Astrocyte of the spinal cord (primary cell): ENCODE data around the gene CDADC1.

Experiments
- DNase-seq: peaks from one replicate; pipeline ENCODE4 v3.0.0; 2011; ENCODE audit warnings: low read depth, low spot score
- H3K4me3 ChIP-seq: 2 replicates; pipeline ENCODE4 v1.5.1; 2011; ENCODE audit warnings: low read depth, mild to moderate bottlenecking, low read length, moderate library complexity
- CTCF ChIP-seq: IDR thresholded peaks from 2 replicates; pipeline ENCODE4 v1.5.1; 2012; ENCODE audit warnings: low read depth, mild to moderate bottlenecking, low read length, inconsistent platforms
- in situ Hi-C: cut with HindIII; loops from 2 replicates; pipeline ENCODE4 v1.10.0; 2017; ENCODE audit warnings: low sequenced_read_pairs

CDADC1 gene

GRCh38 chr13:49247643-49248621 lies at the start of gene CDADC1:
CDADC1 (plus strand) TSS chr13:49247925; CDS start chr13:49248038, 113 bp downstream.
- in situ Hi-C loops: no loop called here
- TF ChIP-seq CTCF: no peak
- peak within 1 kb of the TSS; percentile 97 for H3K4me3 ChIP-seq
- peak; percentile 96 for DNase-seq

GRCh38 chr13:49206641-49207040 lies 41.1 kb upstream of the CDADC1 start:
- in situ Hi-C loops: no loop called here
- TF ChIP-seq CTCF: no peak
- DNase-seq: no peak
- H3K4me3 ChIP-seq: no peak overlapping the region

GRCh38 chr13:49208619-49209018 lies 39.1 kb upstream of the CDADC1 start:
- no peak for TF ChIP-seq CTCF
- in situ Hi-C loops: no loop called here
- no peak overlapping the region for H3K4me3 ChIP-seq
- DNase-seq: no peak

GRCh38 chr13:49210114-49210513 lies 37.6 kb upstream of the CDADC1 start:
- H3K4me3 ChIP-seq: no peak overlapping the region
- in situ Hi-C loops: no loop called here
- no peak for TF ChIP-seq CTCF
- no peak for DNase-seq

GRCh38 chr13:49210669-49211068 lies 37.1 kb upstream of the CDADC1 start:
- no peak overlapping the region for H3K4me3 ChIP-seq
- TF ChIP-seq CTCF: no peak
- in situ Hi-C loops: no loop called here
- DNase-seq: no peak

GRCh38 chr13:49213539-49213938 lies 34.2 kb upstream of the CDADC1 start:
- H3K4me3 ChIP-seq: no peak overlapping the region
- no peak for DNase-seq
- in situ Hi-C loops: no loop called here
- no peak for TF ChIP-seq CTCF
